HG03558 (cell line): ENCODE data around the gene GPC6.

ENCODE experiments used
- ATAC-seq: cut with Tn5 transposase; IDR thresholded peaks from one replicate; pipeline ENCODE4 v1.9.1; 2021; ENCODE audit warnings: moderate number of reproducible peaks; ENCODE audit not compliant: unreplicated experiment; ENCODE audit errors: extremely low read depth

GPC6 gene

GRCh38 chr13:94236872-94237271 is 1010.3 kb downstream of the GPC6 start:
- ATAC-seq: no peak

- no peak for ATAC-seq
These were observed 1012.5 kb downstream of the GPC6 start for GRCh38 chr13:94239135-94239534.

GRCh38 chr13:94242554-94242953 is 1015.9 kb downstream of the GPC6 start:
- no peak for ATAC-seq

- no peak for ATAC-seq
These were observed 1016.9 kb downstream of the GPC6 start for GRCh38 chr13:94243551-94243950.

- ATAC-seq: no peak
These were observed 1019.9 kb downstream of the GPC6 start for GRCh38 chr13:94246495-94246894.

GRCh38 chr13:94247890-94248289 is 1021.3 kb downstream of the GPC6 start:
- no peak for ATAC-seq

GRCh38 chr13:94248454-94249228 is 1022.0 kb downstream of the GPC6 start:
- ATAC-seq: no peak

- no peak for ATAC-seq
These were observed 1022.9 kb downstream of the GPC6 start for GRCh38 chr13:94249512-94249911.

- no peak for ATAC-seq
These were observed 1025.4 kb downstream of the GPC6 start for GRCh38 chr13:94251831-94252608.

- ATAC-seq: no peak
These were observed 1028.1 kb downstream of the GPC6 start for GRCh38 chr13:94254737-94255136.

- no peak for ATAC-seq
These were observed 1030.1 kb downstream of the GPC6 start for GRCh38 chr13:94256721-94257120.

GRCh38 chr13:94259984-94260383 is 1033.4 kb downstream of the GPC6 start:
- ATAC-seq: no peak

- ATAC-seq: no peak
These were observed 1034.6 kb downstream of the GPC6 start for GRCh38 chr13:94261163-94261562.

- ATAC-seq: no peak
These were observed 1036.4 kb downstream of the GPC6 start for GRCh38 chr13:94263038-94263437.

GRCh38 chr13:94267581-94268366 is 1041.2 kb downstream of the GPC6 start:
- no peak for ATAC-seq

- ATAC-seq: no peak
These were observed 1042.1 kb downstream of the GPC6 start for GRCh38 chr13:94268661-94269060.

- no peak for ATAC-seq
These were observed 1043.0 kb downstream of the GPC6 start for GRCh38 chr13:94269557-94269956.

GRCh38 chr13:94270556-94270955 is 1043.9 kb downstream of the GPC6 start:
- no peak for ATAC-seq

GRCh38 chr13:94272038-94272437 is 1045.4 kb downstream of the GPC6 start:
- ATAC-seq: no peak

GRCh38 chr13:94280349-94280748 is 1053.7 kb downstream of the GPC6 start:
- no peak for ATAC-seq

GRCh38 chr13:94280845-94281244 is 1054.2 kb downstream of the GPC6 start:
- ATAC-seq: no peak
